GM23338 (cell line): ENCODE data around the gene MYOD1.

Source experiments
- CTCF ChIP-seq, 2 experiments: fragments of 200-600 bp in 1 of 2; sonication (generic) in 1 of 2; conservative IDR thresholded peaks; 2 replicates each; pipeline versions ENCODE4 v1.5.1 to v1.6.1; 2016 to 2017; ENCODE audit warnings: antibody characterized with exemption in 2 of 2, low read depth in 2 of 2, mild to moderate bottlenecking in 2 of 2, moderate library complexity in 1 of 2
- POLR2AphosphoS5 ChIP-seq: IDR thresholded peaks from 2 replicates; pipeline ENCODE4 v1.6.1; 2016; ENCODE audit warnings: antibody characterized with exemption, low read depth
- ZNF331 ChIP-seq: fragments of 250-450 bp; sonication (Bioruptor Pico); IDR thresholded peaks from 2 replicates; pipeline ENCODE4 v1.5.0; 2020; ENCODE audit warnings: low read depth, mild to moderate bottlenecking, moderate library complexity

- TF ChIP-seq CTCF (conservative IDR thresholded peaks at IDR 0.05; ENCODE audit: low read depth in 2 of 2) (no peak), ZNF331 (CRISPR knock-in tag) (no peak), POLR2AphosphoS5 (no peak)
These were observed 36.5 kb downstream of the MYOD1 start for GRCh38 chr11:17755891-17756290.
